ENCODE data around the gene SNHG17. TPM values are rescaled to one million over a fixed set of nuclear protein-coding genes. Genes with fewer than 3 reads are reported as not detected.

Gene SNHG17
- total RNA-seq (10 to 100 TPM; 11.0 to 55.2 (median 23.9) TPM), polyA plus RNA-seq (10 to 100 TPM; 24.5 to 43.7 (median 34.7) TPM)
- long read RNA-seq, donor 1, result 0 reads
- long read RNA-seq, donor 2, result 0 reads
- long read RNA-seq, donor 3, partial matches to known transcripts, result 5 of 5 reads
- long read RNA-seq, donor 3, other reads (novel, unspliced or antisense), result 0 of 5 reads
- long read RNA-seq, donor 4, result 0 reads
- long read RNA-seq, donor 5, partial matches to known transcripts, result 0 of 2 reads
- long read RNA-seq, donor 5, other reads (novel, unspliced or antisense), result 0 of 2 reads
- long read RNA-seq, donor 6, partial matches to known transcripts, result 44 of 53 reads
- long read RNA-seq, donor 6, other reads (novel, unspliced or antisense), result 7 of 53 reads
- long read RNA-seq, donor 7, partial matches to known transcripts, result 0 of 11 reads
- long read RNA-seq, donor 7, other reads (novel, unspliced or antisense), result 9 of 11 reads
- long read RNA-seq, donor 8, partial matches to known transcripts, result 10 of 13 reads
- long read RNA-seq, donor 8, other reads (novel, unspliced or antisense), result 0 of 13 reads
- long read RNA-seq, donor 9, partial matches to known transcripts, result 5 of 6 reads
- long read RNA-seq, donor 9, other reads (novel, unspliced or antisense), result 0 of 6 reads
- long read RNA-seq, donor 10, result 0 reads

DNA sequence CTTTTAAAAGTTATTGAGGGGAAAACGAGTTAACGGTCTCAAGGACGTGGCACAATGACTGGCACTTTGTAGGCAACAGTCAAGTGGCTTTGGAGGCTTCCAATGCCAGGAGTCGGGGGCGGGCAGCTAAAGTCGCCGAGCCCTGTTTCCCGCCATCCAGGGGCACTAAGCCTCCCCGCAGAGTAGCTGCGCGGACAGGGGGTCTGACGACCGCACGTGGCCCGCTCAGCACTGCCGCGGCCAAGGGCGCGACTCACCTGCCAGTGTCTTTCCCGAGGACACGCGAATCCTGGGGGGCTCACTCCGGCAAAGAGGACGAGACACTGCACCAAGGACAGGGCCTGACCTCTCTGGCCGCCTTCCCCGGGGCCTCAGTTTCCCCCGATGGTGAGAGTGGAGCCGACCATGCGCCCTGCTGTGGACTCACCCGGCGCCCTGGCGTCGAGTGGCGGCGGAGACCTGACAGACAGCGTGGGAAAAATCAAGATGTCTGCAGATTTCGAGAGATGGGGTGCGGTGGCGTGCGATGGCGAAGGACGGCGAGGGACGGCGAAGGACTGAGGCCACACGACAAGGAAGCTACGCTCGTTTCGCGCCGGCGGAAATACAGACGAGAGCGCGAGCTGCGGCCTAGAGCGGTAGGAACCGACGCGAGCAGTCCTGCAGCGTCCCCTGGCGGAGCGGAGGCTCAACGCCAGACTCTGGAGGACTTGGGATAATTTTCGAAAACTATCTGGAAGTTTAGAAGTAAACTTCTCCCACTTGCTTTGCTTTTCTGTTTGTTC lies at the start of gene SNHG17:
TSS of gene SNHG17 (minus strand) at position 559 of the 785 bp plus-strand sequence.
- Histone ChIP-seq H3K27me3 (no peaks in the 10 kb centered on the region), H3K36me3 (peaks cover 34 to 41% (median 40%) of the 10 kb centered on the region in 4 donors), H3K4me1 (peaks cover 6 to 41% (median 19%) of the 10 kb centered on the region in 4 donors), H3K4me3 (peak within 1 kb of the TSS; percentile 54 to 94 (median 84)), H3K27ac (peak within 1 kb of the TSS; percentile 87 to 93 (median 87)), H3K9me3 (peaks cover 0 to 7% (median 2%) of the 10 kb centered on the region in 4 donors)
- no peak for TF ChIP-seq EP300 (IDR thresholded peaks at IDR 0.05)
- peak; percentile 92 to 98 (median 94) for TF ChIP-seq POLR2AphosphoS5 (IDR thresholded peaks at IDR 0.05)
- peak in 1 of 4 donors; percentile 45 for TF ChIP-seq POLR2A (IDR thresholded peaks at IDR 0.05)
- TF ChIP-seq, protein P1, sequence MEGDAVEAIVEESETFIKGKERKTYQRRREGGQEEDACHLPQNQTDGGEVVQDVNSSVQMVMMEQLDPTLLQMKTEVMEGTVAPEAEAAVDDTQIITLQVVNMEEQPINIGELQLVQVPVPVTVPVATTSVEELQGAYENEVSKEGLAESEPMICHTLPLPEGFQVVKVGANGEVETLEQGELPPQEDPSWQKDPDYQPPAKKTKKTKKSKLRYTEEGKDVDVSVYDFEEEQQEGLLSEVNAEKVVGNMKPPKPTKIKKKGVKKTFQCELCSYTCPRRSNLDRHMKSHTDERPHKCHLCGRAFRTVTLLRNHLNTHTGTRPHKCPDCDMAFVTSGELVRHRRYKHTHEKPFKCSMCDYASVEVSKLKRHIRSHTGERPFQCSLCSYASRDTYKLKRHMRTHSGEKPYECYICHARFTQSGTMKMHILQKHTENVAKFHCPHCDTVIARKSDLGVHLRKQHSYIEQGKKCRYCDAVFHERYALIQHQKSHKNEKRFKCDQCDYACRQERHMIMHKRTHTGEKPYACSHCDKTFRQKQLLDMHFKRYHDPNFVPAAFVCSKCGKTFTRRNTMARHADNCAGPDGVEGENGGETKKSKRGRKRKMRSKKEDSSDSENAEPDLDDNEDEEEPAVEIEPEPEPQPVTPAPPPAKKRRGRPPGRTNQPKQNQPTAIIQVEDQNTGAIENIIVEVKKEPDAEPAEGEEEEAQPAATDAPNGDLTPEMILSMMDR (IDR thresholded peaks at IDR 0.05), result peak in 5 of 7 experiments; percentile 97 to 99 (median 98)
- peak; percentile 93 to 97 for DNase-seq
- intact Hi-C loops (cut with DNase I; ENCODE audit: low total_unique reads), result no loop called here
- WGBS, 5 donors, result 0 to 2% (median 1%) methylated on average over 54 to 65 of the region's 65 CpGs

DNA sequence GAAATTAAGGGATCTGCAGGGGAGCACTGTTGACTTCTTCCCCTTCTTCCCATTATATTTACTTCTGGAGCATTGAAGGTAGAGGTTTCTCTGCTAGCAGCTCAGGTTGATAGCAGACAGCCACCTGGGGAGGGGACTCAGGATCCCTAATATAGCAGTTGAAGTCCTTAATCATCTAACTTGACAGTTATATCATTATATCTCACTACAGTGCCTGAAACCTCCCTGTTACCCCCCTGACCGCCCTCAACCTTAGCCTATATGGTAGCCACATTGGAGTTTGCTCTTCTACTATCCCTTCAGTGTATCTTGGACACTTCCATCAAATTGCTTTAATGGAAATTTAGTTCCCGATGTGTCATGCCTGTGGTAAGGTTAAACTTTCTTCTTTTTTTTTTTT lies 44.5 kb upstream of the SNHG17 start:
- no peak for DNase-seq
- Histone ChIP-seq H3K27ac (no peak overlapping the region), H3K4me3 (no peak overlapping the region), H3K9me3 (no peaks in the 10 kb centered on the region), H3K27me3 (no peaks in the 10 kb centered on the region), H3K4me1 (peaks cover under 1 to 46% (median 20%) of the 10 kb centered on the region in 4 donors), H3K36me3 (peaks cover 0 to 28% (median 16%) of the 10 kb centered on the region in 4 donors)
- TF ChIP-seq POLR2AphosphoS5 (IDR thresholded peaks at IDR 0.05), result no peak
- TF ChIP-seq EP300 (IDR thresholded peaks at IDR 0.05), result no peak
- TF ChIP-seq, protein P1 (IDR thresholded peaks at IDR 0.05), result no peak
- TF ChIP-seq POLR2A (IDR thresholded peaks at IDR 0.05), result no peak
- WGBS, 5 donors, result 92 to 99% (median 95%) methylated on average over 2 of the region's 2 CpGs
- intact Hi-C loops (cut with DNase I; ENCODE audit: low total_unique reads), result no loop called here

DNA sequence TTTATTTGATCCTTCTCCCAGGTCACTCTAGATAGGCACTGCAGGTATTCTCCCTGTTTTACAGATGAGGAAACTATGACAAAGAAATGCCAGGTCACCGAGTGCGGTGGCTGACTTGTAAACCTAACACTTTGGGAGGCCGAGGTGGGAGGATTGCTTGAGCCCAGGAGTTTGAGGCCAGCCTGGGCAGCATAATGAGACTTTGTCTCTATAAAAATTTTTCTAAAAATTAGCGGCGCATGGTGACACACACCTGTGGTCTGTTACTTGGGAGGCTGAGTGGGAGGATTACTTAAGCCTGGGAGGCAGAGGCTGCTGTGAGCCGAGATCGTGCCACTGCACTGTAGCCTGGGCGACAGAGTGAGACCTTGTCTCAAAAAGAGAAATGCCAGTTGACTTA lies 42.6 kb upstream of the SNHG17 start:
- TF ChIP-seq POLR2A (IDR thresholded peaks at IDR 0.05) (no peak), POLR2AphosphoS5 (IDR thresholded peaks at IDR 0.05) (no peak), EP300 (IDR thresholded peaks at IDR 0.05) (no peak)
- TF ChIP-seq, protein P1 (IDR thresholded peaks at IDR 0.05), result no peak
- H3K27ac ChIP-seq, result no peak overlapping the region
- no peaks in the 10 kb centered on the region for H3K9me3 ChIP-seq
- 96 to 99% (median 97%) methylated on average over 8 of the region's 8 CpGs for WGBS, 5 donors
- intact Hi-C loops (cut with DNase I; ENCODE audit: low total_unique reads), result no loop called here
- peaks cover 13 to 62% (median 35%) of the 10 kb centered on the region in 4 donors for H3K4me1 ChIP-seq
- DNase-seq, result no peak
- peaks cover 0 to 19% (median 13%) of the 10 kb centered on the region in 4 donors for H3K36me3 ChIP-seq
- no peak overlapping the region for H3K4me3 ChIP-seq
- no peaks in the 10 kb centered on the region for H3K27me3 ChIP-seq

DNA sequence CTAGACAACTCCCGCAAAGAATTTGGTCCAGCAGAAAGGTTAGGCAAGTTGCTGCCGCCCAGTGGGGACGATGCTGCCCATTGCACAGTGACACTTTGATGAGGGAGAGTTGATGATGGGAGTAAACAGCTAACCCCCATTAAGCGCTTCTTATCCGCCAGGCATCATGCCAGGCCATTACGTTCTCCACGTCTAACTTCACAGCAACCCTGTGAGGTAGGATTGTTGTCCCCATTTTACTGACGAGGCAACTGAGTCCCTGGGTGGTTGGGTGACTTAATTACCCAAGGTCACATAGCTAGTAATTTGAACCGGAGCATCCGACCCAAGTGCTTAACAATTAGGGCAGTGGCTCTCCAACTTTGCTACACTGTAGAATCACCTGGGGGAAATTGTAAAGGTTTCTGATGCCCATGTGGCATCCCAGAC lies 38.3 kb upstream of the SNHG17 start:
- Histone ChIP-seq H3K27ac (peak overlapping the region; percentile 85 to 97 (median 94)), H3K36me3 (no peaks in the 10 kb centered on the region), H3K4me3 (peak overlapping the region; percentile 82 to 95 (median 86)), H3K9me3 (no peaks in the 10 kb centered on the region), H3K27me3 (no peaks in the 10 kb centered on the region), H3K4me1 (peaks cover 13 to 58% (median 36%) of the 10 kb centered on the region in 4 donors)
- TF ChIP-seq EP300 (IDR thresholded peaks at IDR 0.05), result no peak
- TF ChIP-seq, protein P1 (IDR thresholded peaks at IDR 0.05), result no peak
- TF ChIP-seq POLR2A (IDR thresholded peaks at IDR 0.05), result no peak
- no peak for TF ChIP-seq POLR2AphosphoS5 (IDR thresholded peaks at IDR 0.05)
- intact Hi-C loops (cut with DNase I; ENCODE audit: low total_unique reads), result no loop called here
- DNase-seq, result peak in 1 of 2 donors; percentile 70
- WGBS, 5 donors, result 7 to 12% (median 9%) methylated on average over 10 of the region's 10 CpGs

Data from stomach (tissue), 19 donors.